GM12878 (cell line): ENCODE measurements around the gene UHRF2. TPM values are rescaled to one million over a fixed set of nuclear protein-coding genes. Genes with fewer than 3 reads are reported as not detected.

Source experiments
- ATAC-seq: fragments of 200-7000 bp; cut with Tn5 transposase; 3 replicates; pipeline ENCODE4 v1.9.1; 2020; ENCODE audit warnings: mild to moderate bottlenecking, moderate library complexity
- BruUV-seq: library from RNA; stranded (reverse); fragments of 400-500 nt; replicated peaks from 2 replicates; lab custom pipeline; 2021; lab: Mats Ljungman, UMichigan
- CTCF ChIA-PET: fragments of 300-600 bp; sonication (Branson Sonifier 250); formaldehyde crosslinking; extraction: SDS; loops from one replicate; lab custom pipeline; 2021; ENCODE audit warnings: inconsistent platforms; lab: Yijun Ruan, JAX
- POLR2A ChIA-PET: fragments of 350-600 bp; formaldehyde crosslinking; extraction: SDS; loops from one replicate; lab custom pipeline; 2021; ENCODE audit warnings: inconsistent platforms; lab: Charles Lee
- RAD21 ChIA-PET: fragments of 300-600 bp; sonication (Branson Sonifier 250); formaldehyde crosslinking; loops from one replicate; lab custom pipeline; 2023; ENCODE audit warnings: antibody characterized with exemption; ENCODE audit not compliant: unreplicated experiment; lab: Charles Lee
- SMC1A ChIA-PET: fragments of 300-600 bp; sonication (Branson Sonifier 250); formaldehyde crosslinking; loops from one replicate; lab custom pipeline; 2023; ENCODE audit not compliant: unreplicated experiment, uncharacterized antibody; lab: Charles Lee
- DNase-seq: peaks from one replicate; pipeline ENCODE4 v3.0.0-alpha.2; 2011; ENCODE audit warnings: low read depth, low spot score
- FAIRE-seq: peaks from 3 replicates; lab custom pipeline; 2011; peaks lifted over from hg19 to GRCh38; lab: Jason Lieb, UNC
- H2AFZ ChIP-seq: 2 replicates; pipeline ENCODE4 v1.6.0; 2011; ENCODE audit warnings: low read depth, low read length, control low read depth; ENCODE audit not compliant: control insufficient read depth
- H3K27ac ChIP-seq: 2 replicates; pipeline ENCODE4 v1.5.1; 2011; ENCODE audit warnings: control low read depth; ENCODE audit not compliant: control insufficient read depth, insufficient read depth
- H3K27me3 ChIP-seq, 2 experiments: replicated peaks in 1 of 2; 2 replicates each; pipeline versions ENCODE4 v1.6.0 to v1.6.1; 2011; ENCODE audit warnings: low read length in 1 of 2; ENCODE audit not compliant: control insufficient read depth in 2 of 2, insufficient read depth in 2 of 2
- H3K36me3 ChIP-seq, 2 experiments: 2 replicates each; pipeline ENCODE4 v1.5.1; 2011; ENCODE audit warnings: low read length in 1 of 2; ENCODE audit not compliant: control insufficient read depth in 2 of 2, insufficient read depth in 2 of 2
- H3K4me1 ChIP-seq: 2 replicates; pipeline ENCODE4 v1.6.1; 2011; ENCODE audit warnings: mild to moderate bottlenecking, low read length, moderate library complexity, mixed read lengths; ENCODE audit not compliant: control insufficient read depth, insufficient read depth
- H3K4me2 ChIP-seq: 2 replicates; pipeline ENCODE4 v1.6.0; 2011; ENCODE audit warnings: control low read depth; ENCODE audit not compliant: control insufficient read depth, insufficient read depth
- H3K4me3 ChIP-seq: fragments of 200-600 bp; sonication (generic); 2 replicates; pipeline ENCODE4 v1.5.1; 2016
- H3K79me2 ChIP-seq: 2 replicates; pipeline ENCODE4 v1.6.0; 2011; ENCODE audit warnings: low read length; ENCODE audit not compliant: control insufficient read depth, insufficient read depth
- H3K9ac ChIP-seq: 2 replicates; pipeline ENCODE4 v1.8.0; 2011; ENCODE audit warnings: low read length, control low read depth, mixed read lengths; ENCODE audit not compliant: control insufficient read depth, insufficient read depth
- H3K9me3 ChIP-seq: replicated peaks from 3 replicates; pipeline ENCODE4 v1.5.1; 2011; ENCODE audit warnings: mild to moderate bottlenecking, low read length; ENCODE audit not compliant: control insufficient read depth, insufficient read depth
- H4K20me1 ChIP-seq: 2 replicates; pipeline ENCODE4 v1.6.0; 2011; ENCODE audit not compliant: control insufficient read depth, insufficient read depth
- CREM ChIP-seq: IDR thresholded peaks from 2 replicates; pipeline ENCODE4 v1.6.1; 2014; ENCODE audit warnings: antibody characterized with exemption, low read depth
- HDGF ChIP-seq: fragments of 450-650 bp; IDR thresholded peaks from 2 replicates; pipeline ENCODE4 v1.6.1; 2016; ENCODE audit warnings: antibody characterized with exemption
- MEF2A ChIP-seq: IDR thresholded peaks from 2 replicates; pipeline ENCODE4 v1.6.1; 2011; ENCODE audit warnings: low read depth, mild to moderate bottlenecking, low read length, moderate library complexity; ENCODE audit not compliant: insufficient read depth
- PML ChIP-seq: IDR thresholded peaks from 2 replicates; pipeline ENCODE4 v1.6.1; 2012; ENCODE audit warnings: low read length, inconsistent platforms
- RUNX3 ChIP-seq: IDR thresholded peaks from 2 replicates; pipeline ENCODE4 v1.6.1; 2012; ENCODE audit warnings: low read length, inconsistent platforms
- SP1 ChIP-seq: IDR thresholded peaks from one replicate; pipeline ENCODE4 v1.6.1; 2011; ENCODE audit warnings: low read depth, low read length
- SPI1 ChIP-seq: IDR thresholded peaks from 2 replicates; pipeline ENCODE4 v1.6.1; 2011; ENCODE audit warnings: low read depth, mild to moderate bottlenecking, low read length, moderate library complexity, borderline replicate concordance; ENCODE audit not compliant: insufficient read depth
- TARDBP ChIP-seq: IDR thresholded peaks from 2 replicates; pipeline ENCODE4 v1.6.1; 2016; ENCODE audit warnings: borderline replicate concordance
- ZBED1 ChIP-seq: IDR thresholded peaks from 2 replicates; pipeline ENCODE4 v1.6.1; 2016; ENCODE audit warnings: borderline replicate concordance
- WGBS: methylation state at CpG from one replicate; pipeline ENCODE4 v1.1.6; 2016; ENCODE audit warnings: low lambda C conversion rate; ENCODE audit not compliant: insufficient replicate concordance, insufficient coverage; ENCODE audit errors: missing lambda C conversion rate; 5-methylcytosine and 5-hydroxymethylcytosine counted together
- in situ Hi-C: fragments of 300-500 bp; cut with MboI; formaldehyde crosslinking; loops from 9 replicates; pipeline ENCODE4 v1.14.3; 2018; ENCODE audit warnings: mixed read lengths
- intact Hi-C: fragments of 100-400 bp; cut with micrococcal nuclease; formaldehyde crosslinking; loops from one replicate; pipeline ENCODE4 v1.14.2; 2022; ENCODE audit not compliant: unreplicated experiment
- polyA plus RNA-seq, 11 experiments: library from polyadenylated mRNA; depleted of rRNA in 4 of 11; unstranded in 6 of 11; stranded (reverse) in 5 of 11; fragments of >200 nt; fragmentation: Nextera tagmentation in 4 of 11; fragmentation: Illumina TruSeq in 1 of 11; extraction: Ambion mirVana in 4 of 11; extraction: Trizol in 1 of 11; gene quantifications; 1 replicate in 1 of 11; 2 replicates in 10 of 11; pipeline versions ENCODE4 v1.2.1 to v1.2.3, GENCODE V29; 2011 to 2016; ENCODE audit warnings: inconsistent platforms in 2 of 11, missing spikeins in 2 of 11, low read depth in 1 of 11
- total RNA-seq, 4 experiments: library from RNA; depleted of rRNA in 3 of 4; stranded (reverse); fragments of >200 nt in 3 of 4; fragmentation: Illumina TruSeq in 1 of 4; extraction: Trizol in 1 of 4; gene quantifications; 2 replicates each; pipeline versions ENCODE4 v1.2.1 to v1.2.3, GENCODE V29; 2013 to 2021
- TF ChIP-seq, protein P1 (sequence below): fragments of 450-650 bp; IDR thresholded peaks from 2 replicates; pipeline ENCODE4 v1.6.1; 2017; ENCODE audit warnings: borderline replicate concordance
- TF ChIP-seq, protein P2 (sequence below): fragments of 450-650 bp; conservative IDR thresholded peaks from 2 replicates; pipeline ENCODE4 v1.6.1; 2017; ENCODE audit warnings: mild to moderate bottlenecking, moderate library complexity

Gene UHRF2
- total and polyA plus RNA-seq, 10 of the 15 experiments (the other 5 are each of a cell fraction or from before 2014, with no cell fraction given) = 11.2 to 95.8 (median 43.1) TPM

DNA sequence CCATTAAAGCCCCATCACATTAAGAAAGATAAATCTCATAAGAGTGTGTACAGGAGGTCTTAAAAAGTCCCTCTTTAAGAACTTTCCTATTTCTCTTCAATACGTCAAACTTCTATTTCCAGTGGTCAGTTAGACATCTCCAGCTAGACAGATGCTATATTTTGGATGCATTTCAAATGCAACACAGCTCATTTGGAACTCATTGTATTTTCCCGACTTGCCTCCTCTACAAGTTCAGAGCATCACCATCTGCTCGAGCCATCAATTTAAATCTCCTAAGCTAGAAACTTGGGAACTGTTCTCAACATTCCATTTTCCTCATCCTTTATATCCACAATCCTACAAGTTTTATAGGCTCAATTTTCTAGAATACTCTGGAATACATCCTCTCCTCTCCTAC is 3.2 kb upstream of the UHRF2 start:
- no peak for TF ChIP-seq CREM
- ATAC-seq = no peak
- intact Hi-C loops = loop anchor here (5.0 kb wide), 2 partner anchors 67 to 272 kb away; no protein-coding TSS in a partner anchor

GRCh38 chr9:6410633-6411032 is 2.4 kb upstream of the UHRF2 start:
- ChIA-PET SMC1A (interaction anchor here (6.3 kb wide), 1 partner anchor 54 kb away, joined by 29 read pairs; no protein-coding TSS in a partner anchor), RAD21 (no interaction called here), POLR2A (no interaction called here)
- DNase-seq (no peak), FAIRE-seq (no peak)
- H3K4me3 ChIP-seq = no peak overlapping the region
- no peak overlapping the region for H3K4me2 ChIP-seq
- H4K20me1 ChIP-seq = no peaks in the 10 kb centered on the region
- BruUV-seq = no TSS peak
- in situ Hi-C loops = loop anchor here (10.0 kb wide), 1 partner anchor 274 kb away; no protein-coding TSS in a partner anchor
- TF ChIP-seq PML (no peak), ZBED1 (no peak), HDGF (no peak), SPI1 (0 out of 2 replicates have a peak, but pooled peaks have one; percentile 24), TARDBP (no peak), MEF2A (0 out of 2 replicates have a peak, but pooled peaks have one; percentile 6), RUNX3 (no peak), SP1 (no peak)
- TF ChIP-seq, protein P1, sequence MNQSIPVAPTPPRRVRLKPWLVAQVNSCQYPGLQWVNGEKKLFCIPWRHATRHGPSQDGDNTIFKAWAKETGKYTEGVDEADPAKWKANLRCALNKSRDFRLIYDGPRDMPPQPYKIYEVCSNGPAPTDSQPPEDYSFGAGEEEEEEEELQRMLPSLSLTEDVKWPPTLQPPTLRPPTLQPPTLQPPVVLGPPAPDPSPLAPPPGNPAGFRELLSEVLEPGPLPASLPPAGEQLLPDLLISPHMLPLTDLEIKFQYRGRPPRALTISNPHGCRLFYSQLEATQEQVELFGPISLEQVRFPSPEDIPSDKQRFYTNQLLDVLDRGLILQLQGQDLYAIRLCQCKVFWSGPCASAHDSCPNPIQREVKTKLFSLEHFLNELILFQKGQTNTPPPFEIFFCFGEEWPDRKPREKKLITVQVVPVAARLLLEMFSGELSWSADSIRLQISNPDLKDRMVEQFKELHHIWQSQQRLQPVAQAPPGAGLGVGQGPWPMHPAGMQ = no peak
- TF ChIP-seq, protein P2, sequence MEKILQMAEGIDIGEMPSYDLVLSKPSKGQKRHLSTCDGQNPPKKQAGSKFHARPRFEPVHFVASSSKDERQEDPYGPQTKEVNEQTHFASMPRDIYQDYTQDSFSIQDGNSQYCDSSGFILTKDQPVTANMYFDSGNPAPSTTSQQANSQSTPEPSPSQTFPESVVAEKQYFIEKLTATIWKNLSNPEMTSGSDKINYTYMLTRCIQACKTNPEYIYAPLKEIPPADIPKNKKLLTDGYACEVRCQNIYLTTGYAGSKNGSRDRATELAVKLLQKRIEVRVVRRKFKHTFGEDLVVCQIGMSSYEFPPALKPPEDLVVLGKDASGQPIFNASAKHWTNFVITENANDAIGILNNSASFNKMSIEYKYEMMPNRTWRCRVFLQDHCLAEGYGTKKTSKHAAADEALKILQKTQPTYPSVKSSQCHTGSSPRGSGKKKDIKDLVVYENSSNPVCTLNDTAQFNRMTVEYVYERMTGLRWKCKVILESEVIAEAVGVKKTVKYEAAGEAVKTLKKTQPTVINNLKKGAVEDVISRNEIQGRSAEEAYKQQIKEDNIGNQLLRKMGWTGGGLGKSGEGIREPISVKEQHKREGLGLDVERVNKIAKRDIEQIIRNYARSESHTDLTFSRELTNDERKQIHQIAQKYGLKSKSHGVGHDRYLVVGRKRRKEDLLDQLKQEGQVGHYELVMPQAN = no peak
- TF ChIP-seq, all 136 proteins: peak for 2
- CTCF ChIA-PET = interaction anchor here (0.9 kb wide), 1 partner anchor 56 kb away, joined by 3 read pairs; no protein-coding TSS in a partner anchor
- Histone ChIP-seq H2AFZ (no peak overlapping the region), H3K79me2 (peaks cover 27% of the 10 kb centered on the region), H3K27me3 (no peaks in the 10 kb centered on the region), H3K9ac (no peak overlapping the region), H3K9me3 (no peaks in the 10 kb centered on the region), H3K27ac (no peak overlapping the region), H3K36me3 (no peaks in the 10 kb centered on the region), H3K4me1 (peaks cover 7% of the 10 kb centered on the region; the same call in 1 of the 2 replicates)
- 70% methylated on average over 4 of the region's 4 CpGs for WGBS
- intact Hi-C loops = loop anchor here (5.0 kb wide), 2 partner anchors 67 to 272 kb away; no protein-coding TSS in a partner anchor
- ATAC-seq = no peak

More for the DNA sequence above, 3.2 kb upstream of the UHRF2 start:
- no TSS peak for BruUV-seq
- Histone ChIP-seq H3K36me3 (no peaks in the 10 kb centered on the region), H3K4me2 (no peak overlapping the region), H3K4me1 (peaks cover 7% of the 10 kb centered on the region; the same call in 1 of the 2 replicates), H2AFZ (no peak overlapping the region), H3K79me2 (peaks cover 19% of the 10 kb centered on the region), H3K27me3 (no peaks in the 10 kb centered on the region), H3K27ac (no peak overlapping the region), H4K20me1 (no peaks in the 10 kb centered on the region), H3K9ac (no peak overlapping the region), H3K4me3 (no peak overlapping the region), H3K9me3 (no peaks in the 10 kb centered on the region)
- SMC1A ChIA-PET = interaction anchor here (2.9 kb wide), 1 partner anchor 10 kb away, joined by 8 read pairs; no protein-coding TSS in a partner anchor
- in situ Hi-C loops = loop anchor here (5.0 to 10.0 kb wide), 2 partner anchors 48 to 275 kb away; no protein-coding TSS in a partner anchor
- FAIRE-seq = no peak
- RAD21 ChIA-PET = interaction anchor here (0.9 to 1.1 kb wide), 2 partner anchors 15 to 54 kb away, joined by 3 to 4 read pairs; no protein-coding TSS in a partner anchor
- 92% methylated on average over 3 of the region's 3 CpGs for WGBS
- POLR2A ChIA-PET = no interaction called here
- DNase-seq = no peak
- CTCF ChIA-PET = no interaction called here
